GM18499 (cell line): ENCODE measurements around the gene NDRG3.
"Not testable (repeated sequence)": the region's sequence is repeated elsewhere in the genome, so short reads cannot be mapped to it uniquely, and the experiment has no call there.

ENCODE experiments used
- ATAC-seq: cut with Tn5 transposase; IDR thresholded peaks from one replicate; pipeline ENCODE4 v1.9.1; 2021; ENCODE audit warnings: moderate number of reproducible peaks; ENCODE audit not compliant: insufficient read depth, unreplicated experiment

The NDRG3 gene

GRCh38 chr20:36703530-36703929 lies 42.4 kb downstream of the NDRG3 start:
- no peak for ATAC-seq

DNA sequence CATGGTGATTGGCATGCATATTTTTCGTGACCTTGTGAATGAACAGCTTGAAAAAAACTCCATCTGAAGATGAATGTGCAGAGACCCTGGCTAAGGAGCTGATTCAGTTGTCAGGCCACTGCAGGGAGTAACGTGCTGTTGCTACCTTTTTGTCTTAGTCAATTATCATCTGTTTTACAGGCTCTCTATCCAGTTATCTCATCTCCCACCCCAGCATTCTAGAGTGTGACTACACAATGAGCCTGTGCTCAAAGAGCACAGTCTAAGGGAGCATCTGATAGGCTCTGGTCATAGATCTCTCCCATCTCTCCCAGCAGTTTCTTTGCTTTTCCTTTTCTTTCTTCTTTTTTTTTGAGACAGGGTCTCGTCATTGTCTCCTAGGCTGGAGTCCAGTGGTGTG lies 45.5 kb downstream of the NDRG3 start:
- no peak for ATAC-seq

GRCh38 chr20:36695467-36695866 lies 50.4 kb downstream of the NDRG3 start:
- not testable (repeated sequence) for ATAC-seq

DNA sequence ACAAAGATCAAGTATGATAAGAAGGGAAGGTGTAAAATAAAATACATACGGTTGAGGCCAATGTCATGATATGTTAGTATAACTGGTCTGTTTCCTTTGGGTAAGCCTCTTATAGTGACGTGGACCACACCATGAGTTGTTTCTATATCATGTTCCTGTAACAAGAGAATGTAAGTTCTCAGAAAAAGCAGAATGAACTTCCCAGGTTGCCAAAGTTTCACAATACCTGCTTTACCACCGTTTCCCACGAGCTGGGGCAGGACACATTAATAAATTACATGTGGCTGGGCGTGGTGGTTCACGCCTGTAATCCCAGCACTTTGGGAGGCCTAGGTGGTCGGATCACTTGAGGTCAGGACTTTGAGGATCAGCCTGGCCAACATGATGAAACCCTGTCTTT lies 57.3 kb downstream of the NDRG3 start:
- ATAC-seq, result no peak

DNA sequence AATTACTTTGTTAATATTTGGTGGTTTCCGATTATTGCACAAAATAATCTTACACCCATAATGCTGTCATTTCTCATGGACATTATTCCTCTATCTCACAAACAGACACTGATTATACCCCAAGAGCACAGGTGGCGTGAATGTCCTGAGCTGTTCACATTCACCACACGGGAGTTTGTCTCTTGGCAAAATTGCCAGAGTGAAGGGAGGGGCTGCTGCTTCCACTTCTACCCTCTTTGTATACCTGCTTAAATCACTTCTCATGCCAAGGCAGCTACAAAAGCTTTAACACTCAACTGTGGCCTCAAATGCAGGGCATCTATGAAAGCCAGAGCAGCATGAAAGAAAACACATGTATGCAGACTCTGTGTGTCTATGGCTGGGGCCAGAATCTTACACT lies 58.0 kb downstream of the NDRG3 start:
- no peak for ATAC-seq

- ATAC-seq, result no peak
Measured at GRCh38 chr20:36686944-36687343, 58.9 kb downstream of the NDRG3 start.

DNA sequence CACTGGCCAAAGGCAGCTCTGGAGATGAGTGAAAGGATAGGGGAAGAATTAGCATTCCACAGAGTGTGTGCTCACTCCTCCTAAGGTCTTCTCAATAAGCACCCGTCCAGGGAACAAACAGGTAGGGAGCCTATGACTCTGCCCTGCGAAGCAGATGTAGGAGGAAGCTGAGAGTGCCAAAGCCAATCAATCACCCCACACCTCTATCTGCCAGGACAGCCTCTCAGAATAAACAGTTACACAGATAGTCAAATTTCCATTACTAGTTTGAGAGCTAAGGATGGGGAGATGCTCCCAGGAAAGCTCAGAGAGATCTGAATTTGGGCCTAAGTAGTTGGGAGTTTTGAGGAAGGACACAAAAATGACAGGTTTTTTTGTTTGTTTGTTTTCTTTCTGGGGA lies 59.4 kb downstream of the NDRG3 start:
- no peak for ATAC-seq

GRCh38 chr20:36684747-36685146 lies 61.1 kb downstream of the NDRG3 start:
- ATAC-seq, result no peak

DNA sequence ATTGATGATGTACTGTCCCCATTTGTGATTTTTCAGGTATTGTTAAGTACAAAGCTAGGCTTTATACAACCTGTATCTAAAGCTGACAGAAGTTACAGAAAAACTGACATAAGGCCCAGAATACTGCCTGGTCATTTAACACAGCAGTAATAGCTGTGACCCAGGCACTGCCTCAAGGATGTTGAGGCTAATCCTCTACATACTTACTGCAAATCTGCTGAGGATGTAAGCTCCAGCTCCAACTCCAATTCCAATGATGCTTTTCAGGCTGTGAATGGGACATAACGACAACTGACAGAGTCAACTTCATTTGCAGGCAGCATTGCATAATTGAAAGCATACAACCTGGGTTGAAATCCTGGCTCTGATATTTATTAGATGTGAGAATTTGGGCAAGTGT lies 63.6 kb downstream of the NDRG3 start:
- ATAC-seq, result no peak

- ATAC-seq, result no peak
Measured at GRCh38 chr20:36677422-36677771, 68.5 kb downstream of the NDRG3 start.

- ATAC-seq, result no peak
Measured at GRCh38 chr20:36676701-36677421, 69.0 kb downstream of the NDRG3 start.

GRCh38 chr20:36675545-36675944 lies 70.3 kb downstream of the NDRG3 start:
- not testable (repeated sequence) for ATAC-seq

GRCh38 chr20:36672991-36673390 lies 72.9 kb downstream of the NDRG3 start:
- no peak for ATAC-seq

DNA sequence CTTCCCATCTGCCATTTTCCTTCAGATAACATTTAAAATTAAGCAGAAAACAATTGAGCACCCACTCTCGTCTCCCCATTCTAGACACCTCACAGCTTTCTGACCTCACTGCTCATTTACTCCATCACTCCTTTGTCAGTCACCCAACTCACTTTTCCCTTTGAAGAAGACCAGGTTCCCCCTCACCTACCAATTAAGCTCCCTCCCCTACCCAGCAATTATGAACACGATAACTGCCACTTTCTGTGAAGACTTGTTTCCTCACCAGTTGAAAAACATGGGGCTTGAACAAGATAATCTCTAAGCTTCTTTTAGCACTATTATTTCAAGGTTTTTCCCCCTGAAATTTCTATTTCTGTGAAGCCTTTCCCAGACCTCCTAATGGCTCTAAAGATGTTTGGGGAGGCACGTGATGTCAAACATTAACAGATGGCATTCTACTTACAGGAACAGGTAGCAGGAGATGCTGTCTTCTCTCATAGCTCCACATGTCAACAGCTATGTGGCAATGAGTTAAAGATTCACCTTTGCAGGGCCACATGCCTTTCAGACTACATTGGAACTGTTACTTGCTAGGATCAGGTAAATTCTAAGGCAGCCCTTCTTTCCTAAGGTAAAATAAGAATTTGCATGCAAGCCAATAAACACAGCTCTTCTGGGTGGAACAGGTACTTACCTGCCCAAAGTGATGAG lies 75.1 kb downstream of the NDRG3 start:
- ATAC-seq, result no peak

DNA sequence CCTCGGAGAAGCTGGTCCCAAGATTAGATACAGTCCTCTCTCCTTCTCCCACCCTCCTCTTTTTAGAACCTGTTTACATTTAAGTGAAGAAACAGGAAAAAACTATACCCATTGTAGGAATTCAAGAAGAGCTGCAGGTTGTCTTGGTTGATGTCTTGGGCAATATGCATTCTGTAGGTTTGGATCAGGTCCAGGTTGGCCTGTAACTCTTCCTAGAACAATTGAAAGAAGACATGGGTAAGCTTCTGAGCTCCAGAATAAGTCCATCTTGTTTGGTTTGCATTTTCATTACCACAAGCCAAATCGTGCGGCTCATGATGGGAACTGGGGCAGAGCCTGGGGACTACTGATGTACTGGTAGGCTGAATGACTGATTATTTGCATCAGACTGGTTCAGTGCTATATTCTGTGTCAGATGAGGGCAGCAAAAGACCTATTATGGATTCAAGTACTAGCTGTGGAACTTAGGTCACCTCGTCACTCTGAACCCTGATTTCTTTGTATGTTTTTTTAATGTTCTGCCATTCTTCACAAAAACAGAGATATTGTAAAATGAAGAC lies 79.6 kb downstream of the NDRG3 start:
- ATAC-seq, result no peak

DNA sequence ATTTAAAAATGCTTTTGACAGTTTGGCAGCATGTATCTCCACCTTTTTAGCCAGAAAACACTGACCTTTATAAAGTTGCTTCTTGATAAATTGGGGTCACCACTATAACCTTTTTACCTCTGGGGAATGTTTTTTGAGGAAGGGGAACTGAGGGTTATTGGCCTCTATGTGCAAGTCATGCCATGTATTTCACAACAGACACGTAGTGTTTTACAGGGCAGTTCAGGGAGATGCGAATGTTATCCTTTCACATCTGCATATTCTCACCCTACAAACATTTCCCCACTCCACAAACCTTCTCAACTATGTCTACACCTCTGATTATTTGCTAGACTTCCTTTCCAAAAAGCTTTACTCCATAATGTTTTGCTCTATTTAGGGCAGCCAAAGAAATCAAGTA lies 82.9 kb downstream of the NDRG3 start:
- no peak for ATAC-seq

DNA sequence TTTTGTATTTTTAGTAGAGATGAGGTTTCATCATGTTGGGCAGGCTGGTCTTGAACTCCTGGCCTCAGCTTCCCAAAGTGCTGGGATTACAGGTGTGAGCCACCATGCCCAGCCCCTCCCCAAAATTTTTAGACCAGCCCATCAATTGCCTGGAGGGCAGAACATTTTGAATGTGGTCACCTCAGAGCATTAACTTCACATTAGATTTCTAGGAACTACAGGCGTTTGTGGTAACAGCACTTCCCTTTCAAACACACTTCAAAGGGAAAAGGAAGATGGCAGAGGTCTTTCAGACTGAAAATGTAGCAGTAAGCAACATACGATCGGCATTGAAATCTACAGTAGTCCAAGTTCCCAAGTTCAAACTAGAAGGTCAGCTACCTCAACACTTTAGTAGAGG lies 87.6 kb downstream of the NDRG3 start:
- ATAC-seq, result no peak

DNA sequence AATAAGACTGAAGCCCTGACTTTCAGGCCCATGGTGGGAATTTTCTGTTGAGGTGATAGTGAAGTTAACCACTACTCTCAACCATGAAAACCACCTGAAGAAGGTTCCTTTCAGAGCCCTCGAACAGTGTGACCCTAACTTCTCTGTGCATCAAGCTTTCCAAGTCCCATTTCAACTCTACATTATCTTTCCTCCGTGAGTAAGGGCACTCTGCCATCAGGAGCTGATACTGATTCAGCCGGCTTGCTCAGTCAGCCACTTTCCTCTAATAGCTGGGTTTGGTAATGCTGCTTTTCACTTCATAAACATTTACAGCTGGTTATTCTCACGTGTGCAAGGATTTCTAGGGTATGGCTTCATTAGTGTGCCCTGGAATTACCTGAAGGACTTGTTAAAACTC lies 89.2 kb downstream of the NDRG3 start:
- no peak for ATAC-seq

DNA sequence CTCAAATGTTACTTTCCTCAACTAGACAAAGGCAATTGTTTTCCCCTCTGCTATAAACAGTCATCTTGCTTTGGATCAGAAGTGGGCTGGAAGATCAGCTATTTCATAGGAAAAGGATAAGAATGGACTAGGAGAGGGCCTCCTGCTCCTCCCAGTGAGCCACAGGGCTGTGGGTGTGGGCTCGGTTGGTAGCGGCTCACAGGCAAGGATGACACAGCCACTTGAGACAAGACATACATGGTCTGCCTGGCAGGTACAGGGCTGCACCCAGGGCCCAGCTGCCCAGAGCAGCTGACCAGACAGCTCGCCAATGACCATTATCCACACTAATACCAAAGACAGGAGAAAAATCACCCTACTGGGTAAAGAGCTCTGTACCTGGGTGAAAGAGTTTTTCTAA lies 90.9 kb downstream of the NDRG3 start:
- no peak for ATAC-seq

DNA sequence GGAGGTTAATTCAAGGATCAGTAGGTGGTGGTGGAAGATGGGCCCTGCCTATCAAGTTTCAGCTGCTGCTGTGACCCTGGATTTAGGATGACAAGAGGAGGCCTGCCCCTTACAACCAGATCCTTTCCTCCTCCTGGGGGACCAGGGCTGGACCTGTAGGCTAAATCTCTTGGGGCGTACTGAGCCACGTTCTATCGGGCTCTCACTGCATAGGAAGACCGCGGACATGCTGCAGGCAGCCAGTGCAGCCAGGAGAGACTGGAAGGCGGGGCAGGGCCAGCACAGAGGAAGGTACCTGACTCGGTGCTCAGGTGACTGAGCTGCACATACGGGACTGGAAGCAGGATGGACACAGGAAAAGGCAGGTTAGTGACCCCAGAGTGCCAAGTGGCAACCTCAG lies 91.4 kb downstream of the NDRG3 start:
- no peak for ATAC-seq

DNA sequence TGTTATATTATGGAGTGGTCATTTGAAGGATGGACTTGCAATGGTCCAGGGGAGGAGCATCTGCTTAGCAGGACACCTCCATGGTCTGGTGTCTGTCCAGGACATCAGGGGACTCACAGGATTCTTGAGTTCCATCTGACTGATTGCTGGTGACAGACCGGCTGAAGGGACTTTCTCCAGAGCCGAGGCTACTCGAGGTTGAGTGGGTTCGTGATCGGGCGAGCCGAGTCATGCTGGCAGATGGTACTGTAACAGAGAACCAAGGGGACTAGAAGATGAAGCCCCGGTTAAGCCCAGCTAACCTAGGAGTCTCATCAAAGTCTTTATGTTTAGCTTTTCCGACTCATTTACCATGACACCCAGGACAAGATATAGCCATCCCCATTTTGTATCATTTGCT lies 92.4 kb downstream of the NDRG3 start:
- no peak for ATAC-seq
